GM04504 (cell line): ENCODE data around the gene PTRHD1.

Source experiments
- DNase-seq: peaks from one replicate; pipeline ENCODE4 v3.0.0-alpha.2; 2012; ENCODE audit warnings: low read depth

The PTRHD1 gene

GRCh38 chr2:24756789-24757188, 36.4 kb downstream of the PTRHD1 start:
- no peak for DNase-seq

GRCh38 chr2:24754985-24755705, 38.0 kb downstream of the PTRHD1 start:
- no peak for DNase-seq

GRCh38 chr2:24749069-24749691, 44.0 kb downstream of the PTRHD1 start:
- no peak for DNase-seq

GRCh38 chr2:24747299-24747698, 45.9 kb downstream of the PTRHD1 start:
- no peak for DNase-seq

GRCh38 chr2:24745825-24746224, 47.4 kb downstream of the PTRHD1 start:
- no peak for DNase-seq

- no peak for DNase-seq
These were observed 48.8 kb downstream of the PTRHD1 start for GRCh38 chr2:24744356-24744755.

- DNase-seq: no peak
These were observed 49.3 kb downstream of the PTRHD1 start for GRCh38 chr2:24743924-24744323.

GRCh38 chr2:24742730-24743129, 50.5 kb downstream of the PTRHD1 start:
- no peak for DNase-seq

- DNase-seq: no peak
These were observed 53.0 kb downstream of the PTRHD1 start for GRCh38 chr2:24740142-24740541.
